HG03025 (cell line): Measurements from ENCODE around the gene LMBR1.
A peak's percentile ranks its signal among the peaks of the same experiment; 100 is the strongest.
"Not testable (repeated sequence)": the region's sequence is repeated elsewhere in the genome, so short reads cannot be mapped to it uniquely, and the experiment has no call there.

Experiments used
- ATAC-seq: cut with Tn5 transposase; IDR thresholded peaks from one replicate; pipeline ENCODE4 v1.9.1; 2021; ENCODE audit warnings: mild to moderate bottlenecking, moderate library complexity; ENCODE audit not compliant: unreplicated experiment, low FRiP score

LMBR1 gene, protein sequence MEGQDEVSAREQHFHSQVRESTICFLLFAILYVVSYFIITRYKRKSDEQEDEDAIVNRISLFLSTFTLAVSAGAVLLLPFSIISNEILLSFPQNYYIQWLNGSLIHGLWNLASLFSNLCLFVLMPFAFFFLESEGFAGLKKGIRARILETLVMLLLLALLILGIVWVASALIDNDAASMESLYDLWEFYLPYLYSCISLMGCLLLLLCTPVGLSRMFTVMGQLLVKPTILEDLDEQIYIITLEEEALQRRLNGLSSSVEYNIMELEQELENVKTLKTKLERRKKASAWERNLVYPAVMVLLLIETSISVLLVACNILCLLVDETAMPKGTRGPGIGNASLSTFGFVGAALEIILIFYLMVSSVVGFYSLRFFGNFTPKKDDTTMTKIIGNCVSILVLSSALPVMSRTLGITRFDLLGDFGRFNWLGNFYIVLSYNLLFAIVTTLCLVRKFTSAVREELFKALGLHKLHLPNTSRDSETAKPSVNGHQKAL

DNA sequence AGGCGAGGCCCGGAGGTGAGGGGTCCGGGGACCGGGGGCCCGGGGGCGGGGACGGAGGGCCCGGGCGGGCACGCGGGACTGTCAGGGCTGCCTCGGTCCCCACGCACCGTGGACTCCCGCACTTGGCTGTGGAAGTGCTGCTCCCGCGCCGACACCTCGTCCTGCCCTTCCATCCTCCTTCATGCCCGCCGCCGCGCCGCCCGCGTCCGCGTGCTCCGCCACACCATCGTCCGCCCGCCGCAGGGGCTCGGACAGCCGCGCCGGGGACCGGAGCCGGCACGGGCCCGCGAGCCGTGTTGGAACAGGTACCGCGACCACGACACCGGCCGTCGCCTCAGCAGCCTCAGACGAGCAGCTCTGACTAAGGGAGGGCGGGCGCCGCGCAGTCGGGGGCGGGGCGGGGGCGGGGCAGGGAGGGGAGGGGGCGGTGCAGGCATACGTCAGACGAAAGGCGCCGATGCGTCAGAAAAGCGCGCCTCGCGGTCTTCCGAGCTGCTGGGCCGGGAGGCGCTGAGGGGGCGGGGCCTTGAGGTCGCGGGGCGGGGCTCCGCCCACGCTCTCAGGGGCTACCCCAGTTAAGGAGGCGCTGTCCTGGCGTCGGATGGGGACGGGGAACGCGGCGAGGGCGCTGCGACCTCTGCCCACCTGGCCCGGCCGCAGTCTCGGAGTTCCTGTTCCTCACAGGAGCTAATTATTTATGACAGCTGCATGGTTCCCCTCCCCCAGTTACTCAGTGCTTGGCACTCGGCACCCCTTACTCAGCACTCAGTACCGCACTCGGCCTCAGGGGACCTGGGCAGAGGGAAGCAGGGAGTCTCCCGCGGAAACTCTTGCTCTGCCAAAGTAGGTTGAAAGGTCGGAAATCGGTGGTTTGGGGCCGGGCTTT lies at the start of gene LMBR1:
Gene LMBR1 (minus strand): TSS at position 363 of the 886 bp plus-strand sequence. CDS start 190 bp downstream, at position 173.
- peak; percentile 86 for ATAC-seq

DNA sequence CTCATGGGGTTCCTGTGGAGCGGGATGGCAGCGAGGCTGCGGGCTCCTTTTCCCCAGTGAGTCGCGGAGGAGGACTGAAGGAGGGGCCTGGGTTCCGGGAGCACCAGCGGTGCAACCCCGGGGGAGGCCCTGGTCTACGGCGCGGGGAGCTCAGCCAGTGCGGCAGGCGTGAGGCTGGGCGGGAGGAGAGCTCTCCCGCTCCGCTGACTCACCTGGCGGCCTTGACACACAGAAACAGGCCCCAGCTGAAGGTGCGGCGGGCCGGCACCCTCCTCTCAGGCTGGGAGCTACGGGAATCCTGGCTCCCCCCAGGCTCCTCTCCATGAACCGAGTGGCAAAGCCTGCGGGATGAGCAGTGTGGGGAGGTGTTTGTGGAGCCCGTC lies 49.7 kb upstream of the LMBR1 start:
- no peak for ATAC-seq

DNA sequence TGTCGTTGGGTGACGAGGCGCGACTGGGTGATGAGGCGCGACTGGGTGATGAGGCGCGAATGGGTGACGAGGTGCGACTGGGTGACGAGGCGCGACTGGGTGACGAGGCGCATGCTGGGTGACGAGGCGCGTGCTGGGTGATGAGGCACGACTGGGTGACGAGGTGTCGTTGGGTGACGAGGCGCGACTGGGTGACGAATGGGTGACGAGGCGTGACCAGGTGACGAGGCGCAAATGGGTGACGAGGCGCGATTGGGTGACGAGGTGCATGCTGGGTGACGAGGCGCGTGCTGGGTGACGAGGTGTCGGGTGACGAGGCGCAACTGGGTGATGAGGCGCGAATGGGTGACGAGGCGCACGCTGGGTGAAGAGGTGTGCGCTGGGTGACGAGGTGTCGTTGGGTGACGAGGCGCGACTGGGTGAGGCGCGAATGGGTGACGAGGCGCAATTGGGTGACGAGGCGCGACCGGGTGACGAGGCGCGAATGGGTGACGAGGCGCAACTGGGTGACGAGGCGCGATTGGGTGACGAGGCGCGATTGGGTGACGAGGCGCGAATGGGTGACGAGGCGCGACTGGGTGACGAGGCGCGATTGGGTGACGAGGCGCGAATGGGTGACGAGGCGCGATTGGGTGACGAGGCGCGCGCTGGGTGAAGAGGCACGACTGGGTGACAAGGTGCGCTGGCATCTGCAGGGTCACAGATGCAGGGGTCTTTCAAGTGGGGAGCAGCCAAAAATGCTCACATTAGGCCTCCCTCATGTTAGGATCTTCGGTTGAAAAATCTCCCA lies 48.6 kb upstream of the LMBR1 start:
- ATAC-seq = no peak

DNA sequence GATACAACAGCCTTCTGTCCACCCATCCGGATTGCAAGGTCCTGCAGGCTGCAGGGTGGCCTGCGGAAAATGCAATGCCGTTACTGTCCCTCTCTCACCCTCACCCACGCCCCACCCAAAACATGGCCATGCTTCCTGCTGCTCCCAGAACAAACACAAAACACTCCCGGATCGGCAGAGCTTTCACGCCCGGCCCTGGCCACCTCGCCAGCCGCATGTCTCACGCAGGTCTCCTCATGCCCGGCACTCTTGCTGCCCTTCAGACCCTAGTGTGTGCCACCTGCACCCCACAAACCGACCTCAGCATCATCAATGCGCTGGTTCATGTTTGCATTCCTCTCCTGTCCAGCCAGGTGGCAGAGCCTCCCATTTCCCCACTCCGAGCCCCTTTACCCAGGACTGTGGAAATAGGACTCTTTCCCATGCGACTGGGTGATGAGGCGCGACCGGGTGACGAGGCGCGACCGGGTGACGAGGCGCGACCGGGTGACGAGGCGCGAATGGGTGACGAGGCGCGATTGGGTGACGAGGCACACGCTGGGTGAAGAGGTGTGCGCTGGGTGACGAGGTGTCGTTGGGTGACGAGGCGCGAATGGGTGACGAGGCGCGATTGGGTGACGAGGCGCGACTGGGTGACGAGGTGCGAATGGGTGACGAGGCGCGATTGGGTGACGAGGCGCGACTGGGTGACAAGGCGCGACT lies 47.6 kb upstream of the LMBR1 start:
- ATAC-seq = no peak

DNA sequence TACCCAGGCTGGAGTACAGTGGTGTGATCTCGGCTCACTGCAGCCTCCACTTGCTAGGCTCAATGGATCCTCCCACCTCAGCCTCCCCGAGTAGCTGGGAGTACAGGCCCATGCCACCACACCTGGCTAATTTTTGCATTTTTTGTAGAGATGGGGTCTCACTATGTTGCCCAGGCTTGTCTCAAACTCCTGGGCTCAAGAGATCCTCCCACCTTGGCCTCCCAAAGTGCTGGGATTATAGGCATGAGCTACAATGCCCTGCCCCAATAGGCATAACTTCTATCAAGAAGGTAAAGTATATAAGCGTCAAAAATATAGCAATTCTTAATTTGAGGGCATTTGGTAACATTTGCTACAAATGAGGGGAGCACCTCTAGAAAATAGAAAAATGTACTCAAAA lies 43.8 kb upstream of the LMBR1 start:
- ATAC-seq = not testable (repeated sequence)

DNA sequence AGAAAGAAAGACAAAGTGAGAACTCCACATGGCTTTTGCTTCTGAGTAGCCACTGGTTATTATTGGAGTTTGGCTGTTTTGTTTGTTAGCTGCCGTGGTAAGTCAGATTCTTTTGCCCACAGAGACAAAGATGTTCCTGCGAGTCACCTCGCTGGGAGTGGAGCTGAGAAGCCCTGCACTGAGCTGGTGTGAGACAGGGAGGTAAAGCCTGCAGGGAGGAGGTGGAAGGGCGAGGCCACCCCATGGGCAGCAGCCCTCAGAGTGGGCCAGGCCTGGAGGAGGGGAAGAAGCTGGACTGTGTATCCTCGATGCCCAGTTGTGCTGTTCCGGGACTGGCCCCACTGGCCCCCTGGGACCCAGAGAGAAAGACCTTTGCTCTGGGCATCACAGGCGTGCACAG lies 42.3 kb upstream of the LMBR1 start:
- no peak for ATAC-seq

DNA sequence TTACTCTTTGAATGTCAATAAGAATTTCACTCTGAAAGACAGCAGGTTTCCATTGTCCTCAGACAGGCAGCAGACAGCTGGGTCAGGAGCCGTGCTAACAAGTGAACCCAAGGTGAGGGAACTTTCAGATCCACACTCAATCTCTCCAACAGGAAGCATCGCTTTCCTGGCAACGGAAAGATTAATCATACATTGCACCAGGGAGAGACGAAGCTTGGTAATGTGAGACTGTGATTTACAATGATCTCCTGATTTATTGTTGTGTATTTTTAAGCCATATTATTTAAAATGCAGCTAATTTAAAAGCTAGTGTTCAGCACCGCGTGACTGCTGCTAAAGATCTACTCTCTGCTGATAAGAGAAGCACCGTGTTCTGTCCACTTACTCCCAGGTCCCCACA lies 39.0 kb upstream of the LMBR1 start:
- no peak for ATAC-seq

DNA sequence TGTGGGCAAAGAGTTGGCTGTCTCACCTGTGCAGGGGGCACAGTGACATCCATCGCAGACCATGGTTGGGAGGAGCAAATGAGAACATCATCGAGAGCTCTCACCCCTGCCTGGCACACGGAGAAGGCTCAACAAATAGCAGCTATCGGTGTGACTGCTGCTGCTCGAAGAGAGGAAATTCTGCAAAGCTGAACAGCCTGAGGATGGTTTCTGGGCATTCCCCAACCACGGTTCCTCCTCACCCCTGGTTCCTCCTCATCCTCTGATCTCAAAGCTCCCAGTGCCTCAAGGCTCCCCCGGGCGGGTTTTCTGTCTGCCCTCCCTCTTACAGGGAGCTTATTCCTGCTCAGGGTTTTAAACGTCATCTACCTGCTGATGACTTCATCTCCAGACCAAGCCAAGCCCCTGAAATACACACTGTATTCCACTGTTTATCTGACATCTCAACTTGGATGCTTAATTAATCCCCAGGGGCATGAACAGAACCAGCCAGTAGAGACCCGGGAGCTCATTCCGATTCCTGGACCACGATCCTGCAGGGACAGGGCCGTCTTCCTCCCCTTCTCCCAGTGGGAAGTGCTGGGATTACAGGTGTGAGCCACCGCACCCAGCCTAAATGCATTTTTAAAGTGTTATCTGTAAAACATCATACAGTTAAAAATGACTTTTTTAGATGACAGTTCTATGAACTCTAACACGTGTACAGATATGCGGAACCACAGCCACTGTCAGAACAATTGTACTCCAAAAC lies 37.0 kb upstream of the LMBR1 start:
- ATAC-seq = no peak

DNA sequence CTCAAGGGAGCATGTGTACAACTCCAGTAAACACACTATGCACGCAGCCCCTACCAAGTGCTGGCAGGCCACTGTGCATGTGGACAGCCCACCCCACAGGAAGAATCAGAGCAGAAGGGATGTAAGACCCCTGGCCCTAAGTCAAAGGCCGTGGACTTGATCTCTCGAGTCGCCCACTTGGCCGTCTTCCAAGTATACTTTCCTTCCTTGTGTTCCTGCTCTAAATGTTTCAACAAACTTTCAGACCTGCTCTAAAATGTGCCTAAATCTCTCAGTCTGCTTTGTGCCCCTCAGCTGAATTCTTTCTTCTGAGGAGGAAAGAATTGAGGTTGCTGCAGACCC lies 35.4 kb upstream of the LMBR1 start:
- no peak for ATAC-seq

DNA sequence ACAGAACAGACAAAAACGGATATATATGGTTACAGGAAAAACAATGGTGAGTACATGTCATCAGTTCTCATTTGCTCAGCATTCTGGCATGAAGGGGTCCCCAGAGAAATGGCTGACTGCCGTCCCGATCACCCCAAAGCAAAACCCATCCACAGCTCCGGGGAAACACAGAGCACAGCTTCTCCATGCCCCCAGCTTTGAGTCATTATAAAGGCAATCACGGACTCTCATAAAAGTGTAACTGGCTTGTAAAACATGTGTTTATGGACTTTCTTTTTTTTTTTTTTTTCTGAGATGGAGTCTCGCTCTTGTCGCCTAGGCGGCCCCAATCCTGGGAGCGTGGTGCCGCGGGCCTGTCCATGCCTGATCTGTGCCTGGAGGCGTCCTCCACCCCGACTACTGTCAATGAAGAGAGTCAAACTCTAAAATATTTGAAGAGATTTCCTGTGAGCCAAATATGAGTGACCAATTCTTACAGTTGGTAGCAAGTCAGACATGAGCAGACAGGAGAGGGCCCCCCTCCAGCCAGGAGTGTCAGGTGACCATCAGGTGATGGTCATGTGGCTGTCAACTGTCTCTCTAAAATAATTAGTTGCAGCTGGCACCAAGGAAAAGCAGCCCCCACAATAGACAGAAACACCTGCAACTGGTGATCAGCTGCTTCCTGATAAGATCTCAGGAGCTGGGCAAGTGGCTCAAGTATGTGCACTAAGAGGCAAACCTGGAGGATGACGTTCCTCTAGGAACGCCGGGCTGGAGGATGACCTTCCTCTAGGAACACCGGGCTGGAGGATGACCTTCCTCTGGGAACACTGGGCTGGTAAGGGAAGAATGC lies 34.8 kb upstream of the LMBR1 start:
- ATAC-seq = no peak

DNA sequence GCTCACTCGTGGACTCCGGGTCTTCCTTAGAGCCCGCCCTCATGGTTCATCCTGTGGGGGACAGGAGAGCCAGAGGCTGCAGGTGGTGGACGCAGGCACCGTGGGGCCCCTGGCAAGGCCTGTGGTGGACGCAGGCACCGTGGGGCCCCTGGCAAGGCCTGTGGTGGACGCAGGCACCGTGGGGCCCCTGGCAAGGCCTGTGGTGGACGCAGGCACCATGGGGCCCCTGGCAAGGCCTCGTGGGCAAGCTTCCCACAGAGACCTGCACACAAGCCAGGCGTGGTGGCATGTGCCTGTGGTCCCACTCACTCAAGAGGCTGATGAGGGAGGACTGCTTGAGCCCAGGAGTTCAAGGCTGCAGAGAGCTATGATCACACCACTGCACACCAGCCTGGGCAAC lies 32.8 kb upstream of the LMBR1 start:
- ATAC-seq = not testable (repeated sequence)

DNA sequence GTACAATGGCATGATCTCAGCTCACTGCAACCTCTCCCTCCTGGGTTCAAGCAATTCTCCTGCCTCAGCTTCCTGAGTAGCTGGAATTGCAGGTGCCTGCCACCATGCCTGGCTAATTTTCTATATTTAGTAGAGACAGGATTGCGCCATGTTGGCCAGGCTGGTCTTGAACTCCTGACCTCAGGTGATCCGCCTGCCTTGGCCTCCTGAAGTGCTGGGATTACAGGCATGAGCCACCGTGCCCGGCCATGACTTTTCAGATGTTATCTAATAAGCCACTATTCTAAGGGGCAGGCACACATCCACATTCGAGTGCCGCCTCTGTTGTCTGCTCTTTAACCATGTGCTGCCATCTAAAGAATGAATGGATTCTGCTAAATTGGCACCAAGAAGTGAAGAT lies 29.3 kb upstream of the LMBR1 start:
- not testable (repeated sequence) for ATAC-seq

DNA sequence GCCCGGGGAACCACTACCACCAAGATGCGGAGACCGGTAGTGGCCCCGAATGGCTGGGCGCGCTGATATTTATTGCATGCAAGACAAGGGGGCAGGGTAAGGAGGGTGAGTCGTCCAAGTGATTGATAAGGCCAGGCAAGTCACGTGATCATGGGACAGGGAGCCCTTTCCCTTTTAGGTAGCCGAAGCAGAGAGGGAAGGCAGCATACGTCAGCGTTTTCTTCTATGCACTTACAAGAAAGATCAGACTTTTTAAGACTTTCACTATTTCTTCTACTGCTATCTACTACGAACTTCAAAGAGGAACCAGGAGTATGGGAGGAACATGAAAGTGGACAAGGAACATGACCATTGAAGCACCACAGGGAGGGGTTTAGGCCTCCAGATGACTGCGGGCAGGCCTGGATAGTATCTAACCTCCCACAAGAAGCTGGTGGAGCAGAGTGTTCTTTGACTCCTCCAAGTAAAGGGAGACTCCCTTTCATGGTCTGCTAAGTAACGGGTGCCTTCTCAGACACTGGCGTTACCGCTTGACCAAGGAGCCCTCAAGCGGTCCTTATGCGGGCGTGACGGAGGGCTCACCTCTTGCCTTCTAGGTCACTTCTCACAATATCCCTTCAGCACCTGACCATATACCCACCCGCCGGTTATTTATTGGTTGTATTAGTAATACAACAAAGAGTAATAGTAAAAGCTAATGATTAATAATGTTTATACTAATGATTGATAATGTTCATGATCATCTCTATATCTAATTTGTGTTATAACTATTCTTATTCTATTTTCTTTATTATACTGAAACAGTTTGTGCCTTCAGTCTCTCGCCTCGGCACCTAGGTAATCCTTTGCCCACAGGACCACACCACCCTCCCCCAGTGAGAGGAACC lies 27.7 kb upstream of the LMBR1 start:
- not testable (repeated sequence) for ATAC-seq

DNA sequence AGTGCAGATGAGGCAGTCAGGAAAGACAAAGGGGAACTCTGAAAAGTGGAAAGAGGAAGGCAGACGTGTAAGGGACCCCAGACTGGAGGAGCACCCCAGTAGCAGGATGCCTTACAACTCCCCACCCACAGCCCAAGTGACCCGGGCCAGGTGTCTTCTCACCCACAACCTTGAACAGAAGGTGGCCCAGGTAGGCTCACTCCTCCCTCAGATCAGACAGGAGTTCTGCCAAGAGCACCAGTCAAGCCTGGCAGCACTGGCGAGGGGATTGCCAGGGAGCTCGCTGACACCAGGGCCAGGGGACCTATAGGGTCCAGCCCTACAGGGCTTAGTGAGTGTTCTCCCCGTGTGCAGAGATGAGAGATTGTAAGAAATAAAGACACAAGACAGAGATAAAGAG lies 27.1 kb upstream of the LMBR1 start:
- ATAC-seq = no peak

DNA sequence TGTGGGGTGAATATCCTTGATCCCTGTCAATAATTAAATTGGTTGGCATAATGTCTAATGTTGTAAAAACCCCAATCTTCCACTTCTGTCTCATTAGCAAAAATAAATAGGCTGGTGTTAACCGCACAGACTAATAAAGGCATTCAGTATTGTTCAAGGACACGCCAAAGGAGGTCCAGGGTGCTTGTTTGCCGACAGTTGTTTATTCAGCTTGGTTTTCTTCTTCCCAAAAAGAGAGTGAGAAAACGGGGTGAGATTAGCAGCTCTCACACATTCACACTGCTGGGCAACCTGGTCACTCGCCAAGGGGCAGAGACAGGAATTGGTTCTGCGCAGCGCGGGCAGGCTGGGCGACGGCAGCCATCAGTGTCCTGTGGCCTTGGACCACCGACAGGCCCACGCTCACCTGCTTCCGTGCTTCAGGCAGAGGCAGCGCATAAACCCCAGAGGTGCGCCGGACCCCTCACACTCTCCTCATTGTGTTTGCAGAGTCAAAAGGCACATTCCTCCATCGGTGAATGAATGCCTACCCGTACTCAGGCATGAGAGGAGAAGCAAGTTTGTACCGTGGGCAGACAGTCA lies 26.2 kb upstream of the LMBR1 start:
- no peak for ATAC-seq

DNA sequence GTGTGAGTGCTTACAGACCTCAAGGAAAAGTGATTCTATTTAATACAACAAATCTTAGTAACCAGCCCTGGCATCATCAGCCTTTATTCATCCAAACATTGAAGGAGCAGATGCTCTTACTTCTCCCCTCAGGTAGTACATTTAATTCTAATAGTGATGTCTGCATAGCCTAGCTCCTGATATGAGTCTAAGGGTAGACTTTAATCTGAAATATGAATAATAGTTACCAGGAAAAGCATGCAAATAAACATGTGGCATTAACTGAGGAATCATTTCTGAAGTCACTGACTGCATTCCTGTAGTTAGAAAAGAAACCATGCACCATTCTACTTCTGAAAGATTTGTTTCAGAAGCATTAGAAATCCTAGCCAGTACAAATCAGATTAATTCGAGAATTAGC lies 25.7 kb upstream of the LMBR1 start:
- no peak for ATAC-seq

DNA sequence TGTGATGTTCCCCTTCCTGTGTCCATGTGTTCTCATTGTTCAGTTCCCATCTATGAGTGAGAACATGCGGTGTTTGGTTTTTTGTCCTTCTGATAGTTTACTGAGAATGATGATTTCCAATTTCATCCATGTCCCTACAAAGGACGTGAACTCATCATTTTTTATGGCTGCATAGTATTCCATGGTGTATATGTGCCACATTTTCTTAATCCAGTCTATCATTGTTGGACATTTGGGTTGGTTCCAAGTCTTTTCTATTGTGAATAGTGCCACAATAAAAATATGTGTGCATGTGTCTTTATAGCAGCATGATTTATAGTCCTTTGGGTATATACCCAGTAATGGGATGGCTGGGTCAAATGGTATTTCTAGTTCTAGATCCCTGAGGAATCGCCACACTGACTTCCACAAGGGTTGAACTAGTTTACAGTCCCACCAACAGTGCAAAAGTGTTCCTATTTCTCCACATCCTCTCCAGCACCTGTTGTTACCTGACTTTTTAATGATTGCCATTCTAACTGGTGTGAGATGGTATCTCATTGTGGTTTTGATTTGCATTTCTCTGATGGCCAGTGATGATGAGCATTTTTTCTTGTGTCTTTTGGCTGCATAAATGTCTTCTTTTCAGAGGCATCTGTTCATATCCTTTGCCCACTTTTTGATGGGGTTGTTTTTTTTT lies 16.7 kb upstream of the LMBR1 start:
- not testable (repeated sequence) for ATAC-seq
